Activated gamma-delta T cell treated with anti-CD3 and anti-CD28 coated beads, Interleukin-2, amount 50 U/mL, for 16 hours (primary cell): ENCODE measurements around the gene AGXT.

ENCODE experiments used
- DNase-seq: peaks from one replicate; pipeline ENCODE4 v3.0.0-alpha.2; 2020; ENCODE audit warnings: low read depth

Gene AGXT

DNA sequence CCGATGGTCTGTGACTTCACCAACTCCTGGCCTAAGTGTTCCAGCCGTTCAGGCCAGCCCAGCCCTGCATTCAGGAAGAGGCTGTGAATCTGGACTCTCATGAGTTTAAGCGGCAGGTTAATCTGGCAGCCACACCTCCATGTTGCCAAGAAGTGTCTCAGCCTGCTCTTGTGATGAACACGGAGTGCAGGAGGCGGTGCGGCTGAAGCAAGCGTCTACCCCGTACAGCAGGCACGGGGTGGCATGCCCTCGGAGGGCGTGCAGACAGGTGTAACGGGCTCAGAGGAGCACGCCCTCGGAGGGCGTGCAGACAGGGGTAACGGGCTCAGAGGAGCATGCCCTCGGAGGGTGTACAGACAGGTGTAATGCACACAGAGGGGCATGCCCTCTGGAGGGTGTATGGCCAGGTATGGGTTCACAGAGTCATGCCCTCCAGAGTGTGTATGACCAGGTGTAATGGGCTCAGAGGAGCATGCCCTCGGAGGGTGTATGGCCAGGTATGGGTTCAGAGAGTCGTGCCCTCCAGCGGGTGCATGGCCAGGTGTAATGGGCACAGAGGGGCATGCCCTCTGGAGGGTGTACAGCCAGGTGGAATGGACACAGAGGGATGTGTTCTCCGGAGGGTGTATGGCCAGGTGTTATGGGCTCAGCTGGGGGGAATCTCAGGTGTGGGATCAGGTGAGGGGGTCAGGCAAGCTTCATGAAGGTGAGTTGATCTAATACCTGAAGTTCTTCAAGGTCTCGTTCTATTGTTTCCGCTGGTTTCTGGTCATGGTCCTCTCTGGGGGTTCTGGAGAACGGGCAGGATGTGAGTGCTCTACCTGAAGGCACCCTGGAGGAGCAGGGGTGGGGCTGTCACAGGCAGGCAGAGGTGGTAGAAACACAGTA lies 60.1 kb downstream of the AGXT start:
- no peak for DNase-seq

DNA sequence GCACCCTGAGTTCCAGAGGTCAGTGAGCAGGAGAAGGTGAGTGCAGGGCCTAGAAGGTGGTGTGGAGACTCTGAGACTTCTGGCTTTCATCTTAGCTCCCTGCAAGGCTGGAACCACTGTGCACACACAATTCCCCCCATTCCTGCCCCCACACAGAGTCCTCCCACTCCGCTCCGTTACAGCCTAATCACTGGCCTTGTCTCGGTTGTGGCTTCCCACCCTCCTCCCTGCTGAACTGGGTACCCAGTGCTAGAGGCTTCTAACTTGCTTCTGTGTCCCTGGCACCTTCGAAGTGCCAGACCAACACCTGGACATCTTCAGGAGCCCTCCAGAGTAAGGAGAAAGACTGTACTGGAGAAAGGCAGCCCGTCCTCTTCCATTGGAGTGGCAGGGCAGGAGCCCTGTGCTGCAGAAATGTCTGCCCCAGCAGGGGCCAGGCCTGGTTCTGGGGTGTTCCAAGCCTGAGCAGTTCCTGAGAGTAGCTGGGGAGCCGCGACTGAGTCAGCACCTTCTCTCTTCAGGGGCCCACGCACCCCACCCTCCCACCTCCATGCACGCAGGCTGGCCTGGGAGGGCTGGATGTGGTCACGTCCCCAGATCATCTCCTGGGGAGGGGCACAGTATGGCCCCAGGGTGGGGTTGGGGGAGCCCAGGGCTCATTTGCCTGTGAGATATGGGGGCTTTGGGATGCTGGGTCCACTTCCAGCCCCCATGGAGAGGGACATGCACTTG lies 60.9 kb downstream of the AGXT start:
- DNase-seq = no peak
